GM12873 (cell line): ENCODE results near the gene ERC2.

Source experiments
- TF ChIP-seq, protein P1 (sequence below): IDR thresholded peaks from 2 replicates; pipeline ENCODE4 v1.5.1; 2012; ENCODE audit warnings: low read depth, mild to moderate bottlenecking, moderate library complexity, low read length, control low read depth; ENCODE audit not compliant: insufficient read depth; ENCODE audit errors: missing control alignments

The ERC2 gene

DNA sequence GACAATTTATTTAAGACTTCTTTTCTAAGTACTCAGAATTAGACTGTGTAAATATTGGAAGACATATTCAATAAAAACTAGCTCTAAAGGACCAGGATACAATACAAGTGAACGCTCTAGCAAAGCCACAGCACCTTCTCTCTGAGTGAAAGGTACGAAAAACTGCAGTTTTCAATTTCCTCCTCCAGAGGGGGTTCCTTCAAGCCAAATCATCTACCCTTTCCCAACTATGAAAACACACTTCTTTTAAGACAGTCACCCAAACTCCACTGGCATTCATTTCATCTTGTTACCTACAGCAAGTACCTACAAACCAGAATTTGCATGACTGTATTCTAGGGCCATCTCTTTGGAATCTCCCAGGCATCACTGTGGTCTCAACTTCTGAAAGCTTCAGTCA is 165.8 kb downstream of the ERC2 start:
- TF ChIP-seq, protein P1, sequence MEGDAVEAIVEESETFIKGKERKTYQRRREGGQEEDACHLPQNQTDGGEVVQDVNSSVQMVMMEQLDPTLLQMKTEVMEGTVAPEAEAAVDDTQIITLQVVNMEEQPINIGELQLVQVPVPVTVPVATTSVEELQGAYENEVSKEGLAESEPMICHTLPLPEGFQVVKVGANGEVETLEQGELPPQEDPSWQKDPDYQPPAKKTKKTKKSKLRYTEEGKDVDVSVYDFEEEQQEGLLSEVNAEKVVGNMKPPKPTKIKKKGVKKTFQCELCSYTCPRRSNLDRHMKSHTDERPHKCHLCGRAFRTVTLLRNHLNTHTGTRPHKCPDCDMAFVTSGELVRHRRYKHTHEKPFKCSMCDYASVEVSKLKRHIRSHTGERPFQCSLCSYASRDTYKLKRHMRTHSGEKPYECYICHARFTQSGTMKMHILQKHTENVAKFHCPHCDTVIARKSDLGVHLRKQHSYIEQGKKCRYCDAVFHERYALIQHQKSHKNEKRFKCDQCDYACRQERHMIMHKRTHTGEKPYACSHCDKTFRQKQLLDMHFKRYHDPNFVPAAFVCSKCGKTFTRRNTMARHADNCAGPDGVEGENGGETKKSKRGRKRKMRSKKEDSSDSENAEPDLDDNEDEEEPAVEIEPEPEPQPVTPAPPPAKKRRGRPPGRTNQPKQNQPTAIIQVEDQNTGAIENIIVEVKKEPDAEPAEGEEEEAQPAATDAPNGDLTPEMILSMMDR, result peak; percentile 42

DNA sequence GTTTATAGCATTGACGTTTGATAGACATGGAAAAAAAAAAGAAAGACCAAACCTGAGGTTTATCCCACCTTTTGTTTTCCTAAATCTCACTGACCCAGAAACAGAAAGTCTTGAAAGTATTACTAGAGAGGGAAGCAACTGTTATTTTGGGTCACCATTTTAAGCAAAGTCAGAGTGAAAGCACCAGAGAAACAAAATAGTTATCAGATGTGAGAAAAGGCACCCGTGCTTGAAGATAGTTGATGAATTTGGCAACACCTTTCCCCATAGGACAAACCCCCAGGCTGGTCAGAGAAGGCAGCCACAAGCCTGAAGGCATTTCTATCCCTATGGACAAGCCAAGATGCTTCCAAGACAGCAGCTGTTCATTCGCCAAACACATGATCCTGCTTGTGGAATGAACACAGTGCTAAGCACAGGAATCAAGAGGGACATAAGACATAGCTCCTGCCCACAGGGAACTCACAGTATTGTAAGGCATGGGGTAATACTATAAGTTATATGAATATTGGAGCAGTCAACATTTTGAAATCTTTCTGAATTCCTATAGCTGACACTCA is 170.9 kb downstream of the ERC2 start:
- TF ChIP-seq, protein P1, result no peak

DNA sequence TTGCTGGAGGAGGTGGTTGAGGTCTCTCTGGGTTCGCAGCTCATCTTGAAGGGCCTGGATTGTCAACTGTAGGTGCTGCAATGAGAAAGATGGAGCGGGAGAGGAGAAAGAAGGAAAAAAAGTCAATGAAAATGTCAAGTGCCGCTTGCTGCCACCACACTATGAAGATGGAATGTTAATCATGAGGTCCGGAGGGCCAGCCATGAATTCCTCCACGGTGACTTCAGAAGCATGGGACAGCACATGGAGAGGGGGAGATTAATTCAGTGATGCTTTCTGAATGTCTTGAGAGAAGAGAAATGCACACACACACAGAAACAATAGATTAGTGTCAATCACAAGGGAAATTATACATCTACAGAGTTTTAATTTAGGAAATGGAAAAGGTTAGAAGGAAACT is 171.9 kb downstream of the ERC2 start:
- TF ChIP-seq, protein P1, result no peak

DNA sequence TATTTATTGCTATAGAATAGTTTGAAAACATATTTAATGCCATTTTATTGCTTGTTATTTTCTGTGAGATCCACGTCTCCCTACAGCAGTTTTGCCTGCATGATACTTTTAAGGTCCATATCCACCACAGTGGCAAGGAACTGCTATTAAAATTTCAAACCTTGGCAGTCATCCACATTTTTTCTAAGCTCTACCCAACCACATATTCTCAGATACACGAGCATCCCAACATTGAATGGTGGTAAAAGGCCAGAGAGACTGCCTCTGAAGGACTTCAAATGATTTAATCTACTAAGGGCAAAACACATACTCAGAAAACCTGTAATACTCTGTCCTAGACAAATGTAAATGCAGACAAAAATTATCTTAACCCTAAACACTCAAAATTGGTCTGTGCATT is 173.1 kb downstream of the ERC2 start:
- TF ChIP-seq, protein P1, result no peak

DNA sequence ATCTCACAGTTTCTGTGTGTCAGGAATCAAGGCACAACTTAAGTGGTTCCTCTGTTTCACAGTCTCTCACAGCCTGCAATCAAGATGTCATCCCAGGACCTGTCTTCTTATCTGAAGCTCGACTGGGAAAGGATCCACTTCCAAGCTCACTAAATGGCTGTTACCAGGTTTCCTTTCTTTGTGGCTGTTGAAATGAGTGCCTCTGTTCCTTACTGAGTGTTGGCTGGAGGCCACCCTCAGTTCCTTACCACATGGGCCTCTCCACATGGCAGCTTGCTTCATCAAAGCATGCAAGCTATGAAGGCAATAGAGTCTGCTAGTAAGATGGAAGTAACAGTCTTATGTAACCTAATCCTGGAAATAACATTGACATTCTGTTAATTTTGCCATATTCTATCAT is 174.0 kb downstream of the ERC2 start:
- TF ChIP-seq, protein P1, result no peak

DNA sequence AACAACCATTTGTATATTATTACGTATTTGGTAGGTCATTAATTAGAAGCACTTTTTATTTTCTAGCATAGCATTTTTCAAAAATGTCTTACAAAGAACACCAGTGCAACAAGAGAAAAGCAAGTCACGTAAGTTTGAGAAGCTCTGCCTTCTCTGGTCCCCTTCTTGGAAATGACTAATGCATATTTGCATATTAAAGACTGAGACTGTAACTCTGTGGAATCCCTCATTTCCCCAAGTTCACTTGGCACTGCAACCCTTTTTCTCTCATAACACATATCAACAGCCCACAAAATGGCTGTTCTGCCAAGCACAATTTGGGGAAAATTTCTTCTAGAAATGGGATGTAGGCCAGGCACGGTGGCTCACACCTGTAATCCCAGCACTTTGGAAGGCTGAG is 176.3 kb downstream of the ERC2 start:
- TF ChIP-seq, protein P1, result no peak

DNA sequence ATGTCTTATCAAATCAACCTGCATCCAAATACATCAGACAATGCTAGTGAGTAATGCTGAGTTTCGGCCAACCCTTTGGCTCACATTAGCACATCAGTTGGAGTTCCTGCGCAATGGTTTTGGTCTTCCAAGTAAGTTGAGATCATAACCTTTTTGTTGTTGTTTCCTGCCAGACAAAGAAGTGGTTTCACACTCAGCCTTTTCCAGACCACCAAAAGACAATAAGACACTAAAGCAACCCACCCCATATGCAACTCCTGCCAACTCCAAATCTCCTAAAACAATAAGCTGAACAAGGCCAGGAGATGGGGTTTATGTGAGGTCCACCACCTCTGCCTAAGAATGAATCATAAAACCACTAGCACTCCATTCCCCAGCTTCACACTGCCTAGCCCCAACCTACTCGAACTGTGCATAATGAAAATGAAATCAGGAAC is 177.0 kb downstream of the ERC2 start:
- TF ChIP-seq, protein P1, result no peak
